SK-N-SH (cell line): ENCODE results near the gene PHAF1.

Source experiments
- CTCF ChIP-seq: fragments of 200-600 bp; sonication (generic); IDR thresholded peaks from 2 replicates; pipeline ENCODE4 v1.6.1; 2017; ENCODE audit warnings: antibody characterized with exemption, mild to moderate bottlenecking, moderate library complexity
- JUND ChIP-seq: IDR thresholded peaks from 2 replicates; pipeline ENCODE4 v1.4.0; 2012
- RCOR1 ChIP-seq: fragments of 150-350 bp; IDR thresholded peaks from 2 replicates; pipeline ENCODE4 v1.6.1; 2017; ENCODE audit warnings: antibody characterized with exemption, low read length
- YY1 ChIP-seq: IDR thresholded peaks from 2 replicates; pipeline ENCODE4 v1.4.0; 2012; ENCODE audit warnings: low read depth, mild to moderate bottlenecking
- ZBTB33 ChIP-seq: IDR thresholded peaks from 2 replicates; pipeline ENCODE4 v1.4.0; 2012; ENCODE audit warnings: low read depth, borderline replicate concordance

DNA sequence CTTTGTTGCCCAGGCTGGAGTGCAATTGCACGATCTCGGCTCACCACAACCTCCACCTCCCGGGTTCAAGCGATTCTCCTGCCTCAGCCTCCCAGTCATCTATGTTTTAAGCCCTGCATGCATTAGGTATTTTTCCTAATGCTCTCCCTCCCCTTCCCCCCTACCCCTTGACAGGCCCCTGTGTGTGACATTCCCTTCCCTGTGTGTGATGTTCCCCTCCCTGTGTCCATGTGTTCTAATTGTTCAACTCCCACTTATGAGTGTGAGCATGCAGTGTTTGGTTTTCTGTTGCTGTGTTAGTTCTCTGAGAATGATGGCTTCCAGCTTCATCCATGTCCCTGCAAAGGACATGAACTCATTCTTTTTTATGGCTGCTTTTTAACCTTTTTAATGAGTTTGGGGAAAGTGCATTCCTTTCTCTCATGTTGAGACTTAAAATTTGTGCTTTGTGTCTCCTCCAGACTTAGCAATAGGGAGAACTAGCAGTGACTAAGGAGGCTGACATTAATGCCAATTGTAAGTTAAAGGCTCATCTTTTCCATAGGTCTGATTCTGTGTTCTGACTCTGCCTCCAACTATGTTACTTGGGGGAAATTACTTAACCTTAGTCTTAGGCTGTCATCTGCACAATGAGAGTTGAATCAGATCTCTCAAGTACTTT is 17.7 kb upstream of the PHAF1 start:
- no peak for TF ChIP-seq JUND
- no peak for TF ChIP-seq YY1
- TF ChIP-seq RCOR1: no peak
- TF ChIP-seq ZBTB33: no peak
- no peak for TF ChIP-seq CTCF
